NCI-H748 (cell line): Measurements from ENCODE around the gene EYS.
A peak's percentile ranks its signal among the peaks of the same experiment; 100 is the strongest.
"Not testable (repeated sequence)": the region's sequence is repeated elsewhere in the genome, so short reads cannot be mapped to it uniquely, and the experiment has no call there.

ENCODE experiments used
- DNase-seq: peaks from one replicate; lab custom pipeline; 2025; ENCODE audit not compliant: unreplicated experiment; lab: John Stamatoyannopoulos, UW

EYS gene

DNA sequence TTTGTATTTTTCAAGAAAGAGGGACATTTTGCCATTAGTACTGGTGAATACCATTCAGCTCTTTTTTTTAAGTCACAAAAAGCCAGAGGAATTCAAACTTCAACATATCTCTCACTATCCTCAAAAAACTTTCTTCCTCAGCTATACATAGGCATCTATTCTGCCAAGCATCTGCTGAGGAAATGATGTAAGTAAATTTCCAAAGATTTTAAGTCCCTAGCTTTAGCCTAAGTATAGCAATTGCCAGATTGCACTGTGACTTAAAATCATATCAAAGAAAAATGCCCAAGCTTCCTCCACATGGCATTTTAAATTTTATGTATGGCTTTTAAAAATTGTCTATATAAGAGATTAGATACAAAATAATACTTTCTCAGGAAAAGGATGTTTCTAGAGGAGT, 237.4 kb downstream of the EYS start:
- no peak for DNase-seq

DNA sequence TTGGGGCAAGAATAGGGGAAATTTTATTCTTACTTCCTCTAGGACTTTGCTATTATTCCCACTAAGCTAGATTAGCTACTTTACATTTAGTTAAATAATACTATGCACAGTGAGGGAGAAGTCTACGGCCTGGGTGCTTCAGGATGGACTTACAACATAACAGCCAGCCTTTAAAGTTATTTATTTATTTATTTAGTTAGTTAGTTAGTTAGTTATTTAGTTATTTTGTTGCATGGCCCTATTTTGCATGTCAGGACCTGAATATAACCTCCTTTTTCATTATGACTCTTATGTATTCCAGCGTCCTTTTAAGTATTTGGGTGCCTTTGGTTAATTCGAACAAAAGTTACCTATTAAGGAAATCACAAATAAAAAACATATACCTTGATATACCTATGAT, 238.7 kb downstream of the EYS start:
- no peak for DNase-seq

- no peak for DNase-seq
These were observed 245.9 kb downstream of the EYS start for GRCh38 chr6:65461121-65461520.

GRCh38 chr6:65452333-65452732, 254.7 kb downstream of the EYS start:
- no peak for DNase-seq

GRCh38 chr6:65450451-65450850, 256.6 kb downstream of the EYS start:
- DNase-seq, result no peak

DNA sequence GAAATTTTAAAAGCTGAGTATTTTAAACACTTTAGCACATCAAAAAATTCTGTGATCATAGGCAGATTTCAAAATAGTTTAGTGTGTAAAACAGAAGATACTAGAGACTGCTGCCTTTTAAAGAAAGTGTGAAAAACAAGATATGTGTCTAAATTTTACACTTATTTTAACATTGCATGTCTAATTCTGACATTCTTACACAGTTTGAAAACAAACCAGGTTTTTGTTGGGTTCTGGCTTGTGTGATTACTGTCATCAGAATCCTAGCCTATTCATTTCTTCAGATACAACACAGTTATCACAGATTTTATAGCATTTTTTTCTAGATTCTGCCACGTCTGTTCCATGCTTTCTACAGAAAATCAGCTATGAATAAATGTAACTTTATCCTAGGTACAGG, 257.1 kb downstream of the EYS start:
- DNase-seq, result no peak

DNA sequence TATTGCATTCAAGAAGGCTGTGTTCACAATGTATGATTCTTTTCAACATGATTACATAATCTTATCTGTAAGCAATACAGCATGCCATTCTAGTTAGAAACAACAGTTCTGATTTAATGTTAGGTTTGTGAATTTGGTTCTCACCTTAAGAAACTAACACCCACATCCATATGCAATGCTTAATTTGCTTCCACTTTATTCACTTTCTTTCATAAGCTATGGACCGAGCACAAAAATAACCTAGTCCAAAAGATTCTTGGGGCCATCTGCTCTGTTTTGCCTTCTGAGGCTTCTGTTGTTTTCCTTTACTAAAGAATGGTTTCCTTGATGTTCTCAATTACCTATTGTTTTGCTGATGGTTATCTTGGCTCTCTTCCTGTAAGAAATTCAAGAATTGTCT, 258.2 kb downstream of the EYS start:
- no peak for DNase-seq

DNA sequence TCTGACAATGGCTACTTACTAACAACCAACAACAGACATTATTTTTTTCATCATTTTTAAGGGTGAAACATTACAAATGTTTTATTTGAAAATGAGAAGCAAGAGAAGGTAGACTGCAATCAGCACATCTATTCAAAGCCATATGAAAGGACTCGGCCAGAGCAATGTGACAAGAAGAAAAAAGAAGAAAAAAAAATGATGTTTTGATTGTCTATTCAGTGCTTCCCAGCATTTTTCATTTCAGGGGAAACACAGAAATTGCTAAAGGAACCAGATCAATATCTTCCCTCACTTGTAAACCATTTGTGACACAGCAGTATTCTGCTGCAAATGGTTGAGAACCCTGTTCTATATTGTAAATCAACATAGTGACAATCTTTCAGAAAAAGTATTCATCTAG, 270.7 kb downstream of the EYS start:
- DNase-seq, result no peak

DNA sequence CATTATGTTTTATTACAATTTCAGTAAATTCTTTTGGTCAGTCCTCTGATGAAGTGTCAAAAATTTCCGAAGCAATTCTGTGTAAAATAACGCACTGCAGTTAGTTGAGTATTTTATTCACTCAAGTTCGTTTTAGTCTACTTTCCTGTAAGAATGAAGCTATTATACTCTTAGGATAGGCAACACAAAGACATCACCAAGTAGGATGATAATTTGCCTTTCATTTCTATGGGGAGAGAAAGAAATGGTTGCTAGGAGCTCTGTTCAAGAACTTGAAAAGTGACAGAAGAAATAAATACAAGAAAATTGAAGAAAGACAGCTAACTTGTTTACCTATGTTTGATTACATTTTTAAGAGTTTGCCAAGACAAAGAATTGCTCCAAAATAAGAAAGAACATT, 290.4 kb downstream of the EYS start:
- DNase-seq, result no peak

DNA sequence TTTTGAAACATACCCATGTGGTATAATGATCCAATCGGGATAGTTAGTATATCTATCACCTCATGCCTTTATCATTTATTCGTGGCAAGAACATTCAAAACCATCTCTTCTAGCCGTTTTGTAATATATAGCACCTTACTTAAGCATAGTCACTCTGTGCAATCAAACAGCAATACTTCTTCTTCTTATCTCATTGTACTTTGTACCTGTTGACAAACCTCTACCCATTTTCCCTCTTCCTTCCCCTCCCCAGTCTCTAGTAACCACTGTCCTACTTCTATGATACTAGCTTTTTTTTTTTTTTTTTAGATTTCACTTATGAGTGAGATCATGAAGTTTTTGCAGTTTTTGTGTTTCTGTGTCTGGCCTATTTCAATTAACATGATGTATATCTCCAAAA, 296.7 kb downstream of the EYS start:
- DNase-seq, result no peak

GRCh38 chr6:65402564-65402963, 304.5 kb downstream of the EYS start:
- DNase-seq, result no peak

DNA sequence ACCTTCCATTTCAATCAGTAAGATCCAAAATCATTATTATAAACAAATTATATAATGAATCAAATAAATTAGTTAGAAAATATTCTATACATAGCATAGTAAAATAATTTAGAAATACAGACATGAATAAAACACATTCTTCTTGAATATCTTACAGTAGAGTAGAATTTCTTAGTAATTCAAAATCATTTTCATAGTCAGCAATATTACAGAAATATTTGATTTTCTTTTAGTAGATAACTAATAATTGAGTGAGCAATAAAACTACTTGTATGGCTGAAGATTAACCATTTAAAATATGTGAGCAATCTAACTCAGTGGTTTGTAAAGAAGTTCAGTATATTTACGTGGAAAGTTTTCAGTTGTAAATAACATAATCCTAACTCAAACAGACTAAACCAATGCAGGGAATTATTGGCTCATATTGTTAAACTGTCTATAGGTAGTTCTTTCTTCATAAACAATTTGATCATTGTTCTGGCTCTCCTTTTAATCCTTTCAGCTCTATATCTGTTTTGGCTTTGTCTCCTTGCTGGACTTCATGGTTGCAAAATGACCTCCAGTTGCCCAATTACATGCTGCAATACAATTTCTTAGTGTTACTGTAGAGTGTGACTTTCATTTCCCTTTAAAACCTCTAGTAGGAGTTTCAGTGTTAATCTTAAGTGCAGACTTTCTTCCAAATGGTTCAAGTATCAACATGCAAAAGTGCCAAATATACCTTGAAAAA, 307.5 kb downstream of the EYS start:
- no peak for DNase-seq

GRCh38 chr6:65398851-65399250, 308.2 kb downstream of the EYS start:
- no peak for DNase-seq

DNA sequence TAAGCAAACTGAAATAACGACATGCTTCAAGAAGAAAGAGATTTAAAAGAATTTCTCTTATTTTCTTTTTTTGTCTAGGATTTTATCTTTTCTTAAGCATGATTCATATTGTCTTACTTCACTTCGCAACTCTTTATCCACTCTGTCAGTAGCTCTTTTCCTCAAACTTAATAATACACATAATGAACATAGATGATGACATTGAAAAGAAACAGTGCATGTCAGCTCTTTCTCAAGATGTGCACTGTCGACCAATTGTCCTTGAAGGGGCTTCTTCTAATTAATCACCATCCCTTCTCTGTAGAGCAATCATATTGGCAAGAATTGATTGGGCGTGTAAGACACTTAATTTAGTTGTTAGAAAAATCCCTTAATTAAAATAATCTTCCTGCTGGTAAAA, 356.5 kb downstream of the EYS start:
- DNase-seq, result no peak

- not testable (repeated sequence) for DNase-seq
These were observed 404.4 kb downstream of the EYS start for GRCh38 chr6:65302655-65303054.

- DNase-seq, result no peak
These were observed 407.8 kb downstream of the EYS start for GRCh38 chr6:65299236-65299635.

DNA sequence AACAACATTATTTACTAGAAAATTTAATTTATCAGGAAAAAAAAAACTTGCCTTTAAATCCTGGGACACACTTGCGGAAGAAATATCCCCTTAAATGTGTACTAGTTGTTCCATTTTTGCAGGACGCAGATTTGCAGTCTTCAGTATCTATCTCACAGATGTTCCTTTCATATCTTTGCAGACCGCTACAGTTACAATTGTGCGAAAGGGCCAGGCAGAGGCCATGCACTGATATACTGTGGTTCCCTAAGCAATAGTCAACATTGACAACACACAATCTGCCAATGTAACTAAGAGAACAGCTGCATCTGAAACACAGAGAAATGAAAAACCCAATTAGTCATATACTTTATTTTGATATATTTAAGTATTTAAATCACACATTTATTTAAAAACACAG, 411.2 kb downstream of the EYS start:
- DNase-seq, result peak; percentile 13

GRCh38 chr6:65289491-65289890, 417.5 kb downstream of the EYS start:
- DNase-seq, result no peak

DNA sequence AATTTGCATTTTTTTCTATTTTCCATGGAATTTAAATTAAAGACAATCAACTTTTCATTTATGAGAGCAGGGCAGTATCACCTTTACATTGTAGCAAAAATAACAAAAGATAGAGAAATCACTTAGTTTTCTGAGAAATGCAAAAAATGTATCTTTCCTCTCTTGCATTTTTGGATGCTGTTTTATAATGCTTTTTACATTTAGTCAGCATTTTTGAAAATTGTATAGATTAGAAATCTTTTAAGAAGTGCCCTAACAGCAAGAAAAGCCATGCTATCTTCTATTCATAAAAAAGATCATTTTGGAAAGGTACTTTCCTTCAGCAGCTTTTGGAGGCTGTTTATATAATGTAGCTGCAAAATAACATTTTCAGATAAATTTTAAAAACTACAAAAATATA, 421.8 kb downstream of the EYS start:
- DNase-seq, result no peak

- peak; percentile 25 for DNase-seq
These were observed 427.0 kb downstream of the EYS start for GRCh38 chr6:65280060-65280459.

DNA sequence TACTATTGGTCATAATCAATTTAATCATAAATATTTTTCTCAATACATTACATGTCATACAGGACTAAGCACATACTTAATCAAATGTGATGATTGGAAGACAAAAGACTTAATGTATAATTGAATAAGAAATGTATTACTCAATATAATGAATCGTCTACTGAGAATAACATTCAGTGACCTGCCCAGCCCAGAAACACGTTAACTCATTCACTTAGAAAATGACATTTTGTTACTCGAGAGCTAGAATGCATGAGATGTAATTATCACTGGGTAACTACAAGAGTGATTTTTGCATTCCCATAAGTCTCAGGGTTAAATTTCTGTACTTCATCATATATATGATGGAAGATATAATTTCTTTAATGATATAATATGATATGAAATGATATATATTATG, 444.8 kb downstream of the EYS start:
- DNase-seq, result no peak

- DNase-seq, result no peak
These were observed 447.0 kb downstream of the EYS start for GRCh38 chr6:65259982-65260381.

GRCh38 chr6:65259059-65259458, 448.0 kb downstream of the EYS start:
- peak; percentile 29 for DNase-seq
